OCI-LY7 (cell line): ENCODE data around the gene CYP3A7. TPM values are rescaled to one million over a fixed set of nuclear protein-coding genes. Genes with fewer than 3 reads are reported as not detected.
"Not testable (repeated sequence)": the region's sequence is repeated elsewhere in the genome, so short reads cannot be mapped to it uniquely, and the experiment has no call there.

Source experiments
- BruUV-seq: library from RNA; stranded (reverse); fragments of 400-500 nt; replicated peaks from 2 replicates; lab custom pipeline; 2021; lab: Mats Ljungman, UMichigan
- CTCF ChIA-PET: fragments of 300-600 bp; sonication (Branson Sonifier 250); formaldehyde crosslinking; loops from one replicate; lab custom pipeline; 2022; ENCODE audit warnings: antibody characterized with exemption; ENCODE audit not compliant: unreplicated experiment; lab: Charles Lee
- POLR2A ChIA-PET: fragments of 300-600 bp; sonication (Branson Sonifier 250); formaldehyde crosslinking; loops from one replicate; lab custom pipeline; 2022; ENCODE audit warnings: antibody characterized with exemption; lab: Charles Lee
- DNase-seq: peaks from one replicate; pipeline ENCODE4 v3.0.0-alpha.2; 2015; ENCODE audit warnings: low spot score
- H2AFZ ChIP-seq: fragments of 200-600 bp; sonication (generic), shearing (Covaris generic); 2 replicates; pipeline ENCODE4 v1.6.1; 2014; ENCODE audit warnings: mild to moderate bottlenecking, antibody characterized with exemption, low read length, moderate library complexity
- H3K27ac ChIP-seq: fragments of 200-600 bp; sonication (generic); 2 replicates; pipeline ENCODE4 v1.5.1; 2014; ENCODE audit warnings: mixed run types, low read depth, mild to moderate bottlenecking, moderate library complexity, low read length, inconsistent platforms; ENCODE audit not compliant: poor library complexity, severe bottlenecking
- H3K36me3 ChIP-seq: fragments of 200-600 bp; sonication (generic); 2 replicates; pipeline ENCODE4 v1.6.1; 2014; ENCODE audit warnings: mild to moderate bottlenecking, antibody characterized with exemption, low read length, moderate library complexity, mixed read lengths; ENCODE audit not compliant: insufficient read depth
- H3K4me1 ChIP-seq: fragments of 200-600 bp; sonication (generic); 2 replicates; pipeline ENCODE4 v1.5.1; 2014; ENCODE audit warnings: mild to moderate bottlenecking, low read length; ENCODE audit not compliant: insufficient read depth, poor library complexity, severe bottlenecking
- H3K4me2 ChIP-seq: fragments of 200-600 bp; sonication (generic); 2 replicates; pipeline ENCODE4 v1.6.1; 2014; ENCODE audit warnings: mild to moderate bottlenecking, low read length
- H3K4me3 ChIP-seq: fragments of 200-600 bp; sonication (generic); 2 replicates; pipeline ENCODE4 v1.5.1; 2014; ENCODE audit warnings: mild to moderate bottlenecking, low read depth, low read length; ENCODE audit not compliant: poor library complexity, severe bottlenecking
- H3K79me2 ChIP-seq: fragments of 200-600 bp; sonication (generic); 2 replicates; pipeline ENCODE4 v1.6.1; 2016; ENCODE audit warnings: low read depth, mild to moderate bottlenecking, low read length, moderate library complexity, mixed read lengths; ENCODE audit not compliant: insufficient read depth
- H3K9me2 ChIP-seq: fragments of 200-600 bp; sonication (generic); 2 replicates; pipeline ENCODE4 v1.6.1; 2016; ENCODE audit warnings: mild to moderate bottlenecking, low read length, mixed read lengths; ENCODE audit not compliant: insufficient read depth
- H3K9me3 ChIP-seq: fragments of 200-600 bp; sonication (generic); 2 replicates; pipeline ENCODE4 v1.6.1; 2014; ENCODE audit warnings: mild to moderate bottlenecking, mixed run types, low read length, mixed read lengths
- H4K20me1 ChIP-seq: fragments of 200-600 bp; sonication (generic); 2 replicates; pipeline ENCODE4 v1.6.1; 2014; ENCODE audit warnings: mild to moderate bottlenecking, antibody characterized with exemption, low read length, moderate library complexity, mixed read lengths; ENCODE audit not compliant: insufficient read depth
- EZH2phosphoT487 ChIP-seq: fragments of 200-600 bp; sonication (generic); IDR thresholded peaks from 2 replicates; pipeline ENCODE4 v1.6.1; 2018; ENCODE audit warnings: low read depth, borderline replicate concordance, mild to moderate bottlenecking, mixed run types, antibody characterized with exemption, low read length, moderate library complexity, mixed read lengths
- intact Hi-C: fragments of 100-400 bp; cut with micrococcal nuclease; formaldehyde crosslinking; loops from one replicate; pipeline ENCODE4 v1.10.0; 2022; ENCODE audit not compliant: unreplicated experiment
- total RNA-seq, 2 experiments: library from RNA; depleted of rRNA in 1 of 2; stranded (reverse); fragments of >200 nt in 1 of 2; shearing (Covaris generic) in 1 of 2; gene quantifications; 2 replicates each; pipeline ENCODE4 v1.2.3, GENCODE V29; 2014 to 2022
- TF ChIP-seq, protein P1 (sequence below): fragments of 200-600 bp; sonication (generic); conservative IDR thresholded peaks from 2 replicates; pipeline ENCODE4 v1.5.1; 2014; ENCODE audit warnings: mild to moderate bottlenecking, antibody characterized with exemption, low read length, moderate library complexity, mixed read lengths

The CYP3A7 gene
- total RNA-seq, 2 experiments from 2014 or later = not detected

DNA sequence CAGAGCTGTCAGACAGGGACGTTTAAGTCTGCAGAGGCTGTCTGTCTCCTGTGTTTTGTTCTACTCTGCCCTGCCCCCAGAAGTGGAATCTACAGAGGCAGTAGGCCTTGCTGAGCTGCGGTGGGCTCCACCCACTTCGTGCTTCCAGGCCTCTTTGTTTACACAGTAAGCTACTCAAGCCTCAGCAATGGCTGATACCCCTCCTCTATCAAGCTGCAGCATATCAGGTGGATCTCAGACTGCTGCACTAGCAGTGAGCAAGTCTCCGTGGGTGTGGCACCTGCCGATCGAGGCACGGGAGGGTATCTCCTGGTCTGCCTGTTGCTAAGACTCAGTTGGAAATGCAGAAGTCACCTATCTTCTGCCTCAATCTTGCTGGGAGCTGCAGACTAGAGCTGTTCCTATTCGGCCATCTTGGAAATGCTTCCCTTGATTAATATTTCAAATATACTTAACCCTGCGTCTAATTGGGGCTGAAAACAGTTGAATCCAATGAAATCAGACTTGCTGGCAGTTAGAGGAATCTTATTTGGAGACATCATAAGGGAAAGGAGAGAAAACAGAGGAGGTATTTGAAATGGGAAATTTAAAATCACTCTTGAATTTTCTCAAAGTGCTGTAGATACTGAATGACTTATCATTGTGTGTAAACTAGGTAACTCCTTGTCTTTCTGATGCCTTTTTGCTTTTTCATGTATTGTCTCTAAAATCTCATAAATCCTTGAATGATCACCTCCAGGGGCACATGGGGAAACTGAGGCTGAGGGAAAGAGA is 41.4 kb downstream of the CYP3A7 start:
- H3K36me3 ChIP-seq = no peaks in the 10 kb centered on the region
- H3K9me3 ChIP-seq = no peaks in the 10 kb centered on the region
- no peaks in the 10 kb centered on the region for H3K9me2 ChIP-seq
- CTCF ChIA-PET = no interaction called here
- H4K20me1 ChIP-seq = no peaks in the 10 kb centered on the region
- no peaks in the 10 kb centered on the region for H3K79me2 ChIP-seq
- BruUV-seq = no TSS peak
- no peaks in the 10 kb centered on the region for H3K4me1 ChIP-seq
- H3K4me2 ChIP-seq = no peak overlapping the region
- TF ChIP-seq EZH2phosphoT487 = no peak
- TF ChIP-seq, protein P1, sequence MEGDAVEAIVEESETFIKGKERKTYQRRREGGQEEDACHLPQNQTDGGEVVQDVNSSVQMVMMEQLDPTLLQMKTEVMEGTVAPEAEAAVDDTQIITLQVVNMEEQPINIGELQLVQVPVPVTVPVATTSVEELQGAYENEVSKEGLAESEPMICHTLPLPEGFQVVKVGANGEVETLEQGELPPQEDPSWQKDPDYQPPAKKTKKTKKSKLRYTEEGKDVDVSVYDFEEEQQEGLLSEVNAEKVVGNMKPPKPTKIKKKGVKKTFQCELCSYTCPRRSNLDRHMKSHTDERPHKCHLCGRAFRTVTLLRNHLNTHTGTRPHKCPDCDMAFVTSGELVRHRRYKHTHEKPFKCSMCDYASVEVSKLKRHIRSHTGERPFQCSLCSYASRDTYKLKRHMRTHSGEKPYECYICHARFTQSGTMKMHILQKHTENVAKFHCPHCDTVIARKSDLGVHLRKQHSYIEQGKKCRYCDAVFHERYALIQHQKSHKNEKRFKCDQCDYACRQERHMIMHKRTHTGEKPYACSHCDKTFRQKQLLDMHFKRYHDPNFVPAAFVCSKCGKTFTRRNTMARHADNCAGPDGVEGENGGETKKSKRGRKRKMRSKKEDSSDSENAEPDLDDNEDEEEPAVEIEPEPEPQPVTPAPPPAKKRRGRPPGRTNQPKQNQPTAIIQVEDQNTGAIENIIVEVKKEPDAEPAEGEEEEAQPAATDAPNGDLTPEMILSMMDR = no peak
- no peak for DNase-seq
- POLR2A ChIA-PET = no interaction called here
- no peak overlapping the region for H3K4me3 ChIP-seq
- H2AFZ ChIP-seq = no peak overlapping the region
- intact Hi-C loops = no loop called here
- no peak overlapping the region for H3K27ac ChIP-seq

DNA sequence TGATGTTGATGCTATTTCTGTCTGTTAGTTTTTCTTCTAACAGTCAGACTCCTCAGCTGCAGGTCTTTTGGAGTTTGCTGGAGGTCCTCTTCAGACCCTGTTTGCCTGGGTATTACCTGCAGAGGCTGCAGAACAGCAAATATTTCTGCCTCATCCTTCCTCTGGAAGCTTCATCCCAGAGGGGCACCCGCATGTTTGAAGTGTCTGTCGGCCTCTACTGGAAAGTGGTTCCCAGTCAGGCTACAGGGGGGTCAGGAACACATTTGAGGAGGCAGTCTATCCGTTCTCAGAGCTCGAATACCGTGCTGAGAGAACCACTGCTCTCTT is 41.9 kb downstream of the CYP3A7 start:
- CTCF ChIA-PET = no interaction called here
- Histone ChIP-seq H4K20me1 (no peaks in the 10 kb centered on the region), H3K9me2 (no peaks in the 10 kb centered on the region), H3K27ac (no peak overlapping the region), H3K4me3 (no peak overlapping the region), H2AFZ (no peak overlapping the region), H3K4me1 (no peaks in the 10 kb centered on the region), H3K79me2 (no peaks in the 10 kb centered on the region), H3K9me3 (no peaks in the 10 kb centered on the region), H3K4me2 (no peak overlapping the region), H3K36me3 (no peaks in the 10 kb centered on the region)
- BruUV-seq = no TSS peak
- intact Hi-C loops = no loop called here
- TF ChIP-seq EZH2phosphoT487 = no peak
- TF ChIP-seq, protein P1 = no peak
- POLR2A ChIA-PET = no interaction called here
- no peak for DNase-seq

DNA sequence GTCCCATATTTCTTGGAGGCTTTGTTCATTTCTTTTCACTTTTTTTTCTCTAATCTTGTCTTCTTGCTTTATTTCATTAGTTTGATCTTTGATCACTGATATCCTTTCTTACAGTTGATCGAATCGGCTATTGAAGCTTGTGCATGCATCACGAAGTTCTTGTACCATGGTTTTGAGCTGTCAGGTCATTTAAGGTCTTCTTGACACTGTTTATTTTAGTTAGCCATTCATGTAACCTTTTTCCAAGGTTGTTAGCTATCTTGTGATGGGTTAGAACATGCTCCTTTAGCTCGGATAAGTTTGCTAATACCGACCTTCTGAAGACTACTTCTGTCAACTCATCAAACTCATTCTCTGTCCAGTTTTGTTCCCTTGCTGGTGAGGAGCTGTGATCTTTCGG is 42.4 kb downstream of the CYP3A7 start:
- H3K36me3 ChIP-seq, POLR2A ChIA-PET, H2AFZ ChIP-seq, H3K4me3 ChIP-seq, H3K79me2 ChIP-seq, H3K27ac ChIP-seq, H3K9me2 ChIP-seq, H3K4me1 ChIP-seq, H4K20me1 ChIP-seq, H3K4me2 ChIP-seq, H3K9me3 ChIP-seq, BruUV-seq, DNase-seq, intact Hi-C loops, CTCF ChIA-PET: not testable (repeated sequence)

DNA sequence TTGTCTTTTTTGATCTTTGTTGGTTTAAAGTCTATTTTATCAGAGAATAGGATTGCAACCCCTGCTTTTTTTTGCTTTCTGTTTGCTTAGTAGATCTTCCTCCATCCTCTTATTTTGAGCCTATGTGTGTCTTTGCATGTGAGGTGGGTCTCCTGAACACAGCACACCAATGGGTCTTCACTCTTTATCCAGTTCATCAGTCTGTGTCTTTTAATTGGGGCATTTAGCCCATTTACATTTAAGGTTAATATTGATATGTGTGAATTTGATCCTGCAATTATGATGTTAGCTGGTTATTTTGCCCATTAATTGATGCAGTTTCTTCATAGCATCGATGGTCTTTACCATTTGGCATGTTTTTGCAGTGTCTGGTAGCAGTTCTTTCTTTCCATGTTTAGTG is 43.3 kb downstream of the CYP3A7 start:
- H3K79me2 ChIP-seq, H4K20me1 ChIP-seq, H3K4me1 ChIP-seq, intact Hi-C loops, H3K36me3 ChIP-seq, H3K4me2 ChIP-seq, H3K4me3 ChIP-seq, DNase-seq, CTCF ChIA-PET, H2AFZ ChIP-seq, H3K27ac ChIP-seq, H3K9me2 ChIP-seq, H3K9me3 ChIP-seq, BruUV-seq, POLR2A ChIA-PET: not testable (repeated sequence)

DNA sequence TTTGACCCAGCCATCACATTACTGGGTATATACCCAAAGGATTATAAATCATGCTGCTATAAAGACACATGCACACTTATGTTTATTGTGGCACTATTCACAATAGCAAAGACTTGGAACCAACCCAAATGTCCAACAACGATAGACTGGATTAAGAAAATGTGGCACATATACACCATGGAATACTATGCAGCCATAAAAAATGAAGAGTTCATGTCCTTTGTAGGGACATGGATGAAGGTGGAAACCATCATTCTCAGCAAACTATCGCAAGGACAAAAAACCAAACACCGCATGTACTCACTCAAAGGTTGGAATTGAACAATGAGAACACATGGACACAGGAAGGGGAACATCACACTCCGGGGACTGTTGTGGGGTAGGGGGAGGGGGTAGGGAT is 44.1 kb downstream of the CYP3A7 start:
- H3K79me2 ChIP-seq, BruUV-seq, H3K9me3 ChIP-seq, H2AFZ ChIP-seq, H3K9me2 ChIP-seq, intact Hi-C loops, H3K27ac ChIP-seq, POLR2A ChIA-PET, DNase-seq, H3K36me3 ChIP-seq, CTCF ChIA-PET, H4K20me1 ChIP-seq, H3K4me3 ChIP-seq, H3K4me1 ChIP-seq, H3K4me2 ChIP-seq: not testable (repeated sequence)
